GM18505 (cell line): ENCODE measurements around the gene KRTAP12-3.
"Not testable (repeated sequence)": the region's sequence is repeated elsewhere in the genome, so short reads cannot be mapped to it uniquely, and the experiment has no call there.

Source experiments
- ATAC-seq: cut with Tn5 transposase; IDR thresholded peaks from one replicate; pipeline ENCODE4 v1.9.1; 2021; ENCODE audit not compliant: unreplicated experiment
- POLR2A ChIP-seq: IDR thresholded peaks from 4 replicates; pipeline ENCODE4 v1.6.1; 2011; ENCODE audit warnings: borderline replicate concordance; ENCODE audit not compliant: insufficient read depth, insufficient read length; ENCODE audit errors: extremely low read depth

The KRTAP12-3 gene

GRCh38 chr21:44653656-44654575, 3.8 kb upstream of the KRTAP12-3 start:
- TF ChIP-seq POLR2A, result no peak
- ATAC-seq, result no peak

GRCh38 chr21:44654576-44655175, 3.1 kb upstream of the KRTAP12-3 start, which contains the start of gene KRTAP12-4:
TSS of gene KRTAP12-4 (minus strand) at chr21:44654659. CDS start at chr21:44654614, 45 bp downstream.
- TF ChIP-seq POLR2A, result no peak
- no peak for ATAC-seq

GRCh38 chr21:44656868-44657267, 864 bp upstream of the KRTAP12-3 start:
- TF ChIP-seq POLR2A, result no peak

GRCh38 chr21:44658541-44658910, 794 bp downstream of the KRTAP12-3 start:
- no peak for ATAC-seq
- no peak for TF ChIP-seq POLR2A

More at GRCh38 chr21:44656868-44657267, 864 bp upstream of the KRTAP12-3 start:
- ATAC-seq, result no peak

- no peak for TF ChIP-seq POLR2A
- ATAC-seq, result no peak
Measured at GRCh38 chr21:44658913-44659595, 1.3 kb downstream of the KRTAP12-3 start.

- ATAC-seq, result not testable (repeated sequence)
Measured at GRCh38 chr21:44661567-44661966, 3.8 kb downstream of the KRTAP12-3 start.

GRCh38 chr21:44664691-44665090, 7.0 kb downstream of the KRTAP12-3 start:
- no peak for ATAC-seq
- no peak for TF ChIP-seq POLR2A

- no peak for TF ChIP-seq POLR2A
- no peak for ATAC-seq
Measured at GRCh38 chr21:44666401-44667320, 8.9 kb downstream of the KRTAP12-3 start, which contains the start of gene KRTAP12-2. TSS of gene KRTAP12-2 (minus strand) at chr21:44666927. CDS start at chr21:44666886, 41 bp downstream.

GRCh38 chr21:44667612-44668011, 9.9 kb downstream of the KRTAP12-3 start:
- ATAC-seq, result no peak
- TF ChIP-seq POLR2A, result no peak

- no peak for TF ChIP-seq POLR2A
- no peak for ATAC-seq
Measured at GRCh38 chr21:44670642-44671432, 13.1 kb downstream of the KRTAP12-3 start.

GRCh38 chr21:44671911-44672310, 14.2 kb downstream of the KRTAP12-3 start:
- no peak for ATAC-seq
- TF ChIP-seq POLR2A, result no peak

- ATAC-seq, result no peak
- TF ChIP-seq POLR2A, result no peak
Measured at GRCh38 chr21:44677881-44678280, 20.1 kb downstream of the KRTAP12-3 start.
